PC-3 (cell line): Measurements from ENCODE around the gene SAFB. TPM values are rescaled to one million over a fixed set of nuclear protein-coding genes. Genes with fewer than 3 reads are reported as not detected.

ENCODE experiments used
- ATAC-seq: fragments of 200-7000 bp; cut with Tn5 transposase; 2 replicates; pipeline ENCODE4 v1.9.1; 2020; ENCODE audit warnings: mild to moderate bottlenecking, moderate library complexity
- BruUV-seq: library from RNA; stranded (reverse); fragments of 400-500 nt; replicated peaks from 2 replicates; lab custom pipeline; 2021; lab: Mats Ljungman, UMichigan
- CTCF ChIA-PET: fragments of 300-600 bp; sonication (Branson Sonifier 250); formaldehyde crosslinking; loops from one replicate; lab custom pipeline; 2022; ENCODE audit warnings: antibody characterized with exemption; lab: Charles Lee
- POLR2A ChIA-PET: fragments of 300-600 bp; sonication (Branson Sonifier 250); formaldehyde crosslinking; loops from one replicate; lab custom pipeline; 2022; ENCODE audit warnings: antibody characterized with exemption; ENCODE audit not compliant: unreplicated experiment; lab: Charles Lee
- DNase-seq: peaks from one replicate; pipeline ENCODE4 v3.0.0-alpha.2; 2015
- H2AFZ ChIP-seq: fragments of 300-600 bp; sonication (generic); 2 replicates; pipeline ENCODE4 v1.6.0; 2016; ENCODE audit warnings: antibody characterized with exemption, low read length
- H3F3A ChIP-seq: fragments of 300-600 bp; sonication (generic); one replicate; pipeline ENCODE4 v1.6.0; 2017; ENCODE audit warnings: antibody characterized with exemption, low read length, control low read depth, mild to moderate bottlenecking; ENCODE audit not compliant: unreplicated experiment
- H3K27ac ChIP-seq: fragments of 300-600 bp; sonication (generic); 2 replicates; pipeline ENCODE4 v1.5.1; 2016; ENCODE audit warnings: mild to moderate bottlenecking, low read length
- H3K27me3 ChIP-seq: fragments of 300-600 bp; sonication (generic); 2 replicates; pipeline ENCODE4 v1.6.1; 2016; ENCODE audit warnings: low read length, mixed read lengths
- H3K36me3 ChIP-seq: fragments of 300-600 bp; sonication (generic); 2 replicates; pipeline ENCODE4 v1.6.1; 2016; ENCODE audit warnings: low read depth, mixed run types, low read length, mixed read lengths
- H3K4me1 ChIP-seq: fragments of 300-600 bp; sonication (generic); 2 replicates; pipeline ENCODE4 v1.5.1; 2016; ENCODE audit warnings: low read length; ENCODE audit not compliant: insufficient read depth
- H3K4me2 ChIP-seq: fragments of 300-600 bp; sonication (generic); 2 replicates; pipeline ENCODE4 v1.6.0; 2016; ENCODE audit warnings: low read length
- H3K4me3 ChIP-seq: fragments of 300-600 bp; sonication (generic); 2 replicates; pipeline ENCODE4 v1.5.1; 2016; ENCODE audit warnings: mild to moderate bottlenecking, low read length, mixed read lengths
- H3K79me2 ChIP-seq: fragments of 300-600 bp; sonication (generic); 2 replicates; pipeline ENCODE4 v1.6.1; 2017; ENCODE audit warnings: low read length, mixed read lengths
- H3K9ac ChIP-seq: fragments of 300-600 bp; sonication (generic); 2 replicates; pipeline ENCODE4 v1.6.0; 2016; ENCODE audit warnings: mild to moderate bottlenecking, low read length
- H3K9me2 ChIP-seq: fragments of 300-600 bp; sonication (generic); replicated peaks from 2 replicates; pipeline ENCODE4 v1.6.1; 2016; ENCODE audit warnings: mixed run types, low read length, mixed read lengths
- H3K9me3 ChIP-seq: fragments of 300-600 bp; sonication (generic); 2 replicates; pipeline ENCODE4 v1.6.1; 2016; ENCODE audit warnings: low read length, mixed read lengths
- H4K20me1 ChIP-seq: fragments of 300-600 bp; sonication (generic); 2 replicates; pipeline ENCODE4 v1.6.1; 2016; ENCODE audit warnings: low read length, mixed read lengths
- EZH2 ChIP-seq: fragments of 300-600 bp; sonication (generic); IDR thresholded peaks from one replicate; pipeline ENCODE4 v1.6.1; 2017; ENCODE audit warnings: antibody characterized with exemption, mild to moderate bottlenecking, low read length; ENCODE audit not compliant: unreplicated experiment
- EZH2phosphoT487 ChIP-seq: fragments of 300-600 bp; sonication (generic); IDR thresholded peaks from 2 replicates; pipeline ENCODE4 v1.6.1; 2018; ENCODE audit warnings: mild to moderate bottlenecking, antibody characterized with exemption, low read length, borderline replicate concordance
- intact Hi-C: fragments of 100-400 bp; cut with micrococcal nuclease; formaldehyde crosslinking; loops from 2 replicates; pipeline ENCODE4 v1.9.0; 2023
- total RNA-seq: library from RNA; depleted of rRNA; stranded (reverse); fragments of >200 nt; gene quantifications from 2 replicates; pipeline ENCODE4 v1.2.3, GENCODE V29; 2014
- TF ChIP-seq, protein P1 (sequence below): fragments of 300-600 bp; sonication (generic); conservative IDR thresholded peaks from 2 replicates; pipeline ENCODE4 v1.5.1; 2017; ENCODE audit warnings: antibody characterized with exemption, low read depth, mild to moderate bottlenecking, low read length

The SAFB gene
- total RNA-seq, 1 experiment from 2014 or later, result 94.9 TPM

DNA sequence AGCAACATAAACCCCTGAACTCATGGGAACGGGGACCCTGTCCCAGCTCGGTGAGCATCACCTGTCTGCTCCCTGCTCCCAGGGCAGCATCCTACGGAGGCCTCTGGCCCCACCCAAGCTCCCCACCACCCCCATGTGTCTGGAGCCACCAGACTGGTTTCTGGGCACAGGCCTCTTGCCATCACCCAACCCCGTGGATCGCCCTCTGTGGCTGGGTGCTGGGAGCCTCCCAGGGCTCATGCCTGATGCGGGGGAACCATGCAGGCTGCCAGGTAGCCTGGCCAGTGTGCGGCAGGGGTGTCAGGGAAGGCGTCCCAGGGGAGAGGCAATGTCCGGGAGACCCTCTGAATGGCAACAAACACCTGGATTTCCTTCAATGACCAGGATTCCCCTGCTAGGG lies 54.7 kb downstream of the SAFB start:
- no peak overlapping the region for H3K4me3 ChIP-seq
- H4K20me1 ChIP-seq, result no peaks in the 10 kb centered on the region
- H3K9me2 ChIP-seq, result no peaks in the 10 kb centered on the region
- H3K27me3 ChIP-seq, result no peaks in the 10 kb centered on the region
- H3K4me2 ChIP-seq, result no peak overlapping the region
- no peak overlapping the region for H3K27ac ChIP-seq
- H3F3A ChIP-seq, result no peaks in the 10 kb centered on the region
- no peaks in the 10 kb centered on the region for H3K9me3 ChIP-seq
- ChIA-PET POLR2A (no interaction called here), CTCF (no interaction called here)
- no peak for ATAC-seq
- no TSS peak for BruUV-seq
- no peak for DNase-seq
- peaks cover 13% of the 10 kb centered on the region for H3K79me2 ChIP-seq
- no peak overlapping the region for H2AFZ ChIP-seq
- no peak overlapping the region for H3K9ac ChIP-seq
- no peak for TF ChIP-seq EZH2phosphoT487
- no peak for TF ChIP-seq EZH2
- intact Hi-C loops, result no loop called here
- H3K36me3 ChIP-seq, result no peaks in the 10 kb centered on the region
- peaks cover 8% of the 10 kb centered on the region; the same call in 1 of the 2 replicates for H3K4me1 ChIP-seq

DNA sequence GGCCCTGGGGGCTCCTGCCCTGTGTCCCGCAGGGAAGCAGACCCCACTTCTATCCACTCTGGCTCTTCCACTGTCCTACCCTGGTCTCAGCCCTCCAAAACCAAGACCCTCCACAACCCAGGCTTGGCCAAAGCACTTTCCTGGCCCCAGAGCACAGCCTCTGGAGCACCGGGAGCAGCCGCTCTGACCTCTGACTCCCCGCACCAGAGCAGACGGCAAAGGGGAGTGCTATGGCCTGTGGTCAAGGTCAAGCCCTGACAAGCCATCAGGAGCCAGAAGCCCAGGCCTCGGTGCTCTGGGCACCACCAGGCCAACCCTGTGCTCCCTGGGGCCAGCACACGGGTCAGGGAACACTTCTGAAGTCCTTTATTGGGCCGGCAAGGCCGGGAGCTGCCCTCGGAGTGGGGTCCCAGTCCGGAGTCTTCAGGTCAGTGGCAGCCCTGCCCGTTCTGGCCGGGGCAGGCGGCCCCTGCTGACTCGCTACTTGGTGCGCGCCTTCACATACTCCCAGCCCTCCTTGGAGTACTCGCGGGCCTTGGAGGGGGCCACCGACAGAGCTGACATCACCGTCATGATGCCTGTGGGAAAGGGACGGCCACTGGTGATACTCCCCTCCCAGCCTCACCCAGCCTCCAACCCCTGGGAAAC lies 55.3 kb downstream of the SAFB start:
- Histone ChIP-seq H3K9me2 (no peaks in the 10 kb centered on the region), H3K27ac (no peak overlapping the region), H3K27me3 (no peaks in the 10 kb centered on the region), H3K36me3 (no peaks in the 10 kb centered on the region), H2AFZ (no peak overlapping the region), H3K9me3 (no peaks in the 10 kb centered on the region), H3K4me3 (no peak overlapping the region), H4K20me1 (no peaks in the 10 kb centered on the region), H3K4me1 (peaks cover 8% of the 10 kb centered on the region; the same call in 1 of the 2 replicates), H3K4me2 (no peak overlapping the region), H3K9ac (no peak overlapping the region), H3F3A (no peaks in the 10 kb centered on the region), H3K79me2 (peaks cover 13% of the 10 kb centered on the region)
- POLR2A ChIA-PET, result no interaction called here
- ATAC-seq, result no peak
- no TSS peak for BruUV-seq
- intact Hi-C loops, result no loop called here
- DNase-seq, result no peak
- CTCF ChIA-PET, result no interaction called here
- TF ChIP-seq, protein P1, sequence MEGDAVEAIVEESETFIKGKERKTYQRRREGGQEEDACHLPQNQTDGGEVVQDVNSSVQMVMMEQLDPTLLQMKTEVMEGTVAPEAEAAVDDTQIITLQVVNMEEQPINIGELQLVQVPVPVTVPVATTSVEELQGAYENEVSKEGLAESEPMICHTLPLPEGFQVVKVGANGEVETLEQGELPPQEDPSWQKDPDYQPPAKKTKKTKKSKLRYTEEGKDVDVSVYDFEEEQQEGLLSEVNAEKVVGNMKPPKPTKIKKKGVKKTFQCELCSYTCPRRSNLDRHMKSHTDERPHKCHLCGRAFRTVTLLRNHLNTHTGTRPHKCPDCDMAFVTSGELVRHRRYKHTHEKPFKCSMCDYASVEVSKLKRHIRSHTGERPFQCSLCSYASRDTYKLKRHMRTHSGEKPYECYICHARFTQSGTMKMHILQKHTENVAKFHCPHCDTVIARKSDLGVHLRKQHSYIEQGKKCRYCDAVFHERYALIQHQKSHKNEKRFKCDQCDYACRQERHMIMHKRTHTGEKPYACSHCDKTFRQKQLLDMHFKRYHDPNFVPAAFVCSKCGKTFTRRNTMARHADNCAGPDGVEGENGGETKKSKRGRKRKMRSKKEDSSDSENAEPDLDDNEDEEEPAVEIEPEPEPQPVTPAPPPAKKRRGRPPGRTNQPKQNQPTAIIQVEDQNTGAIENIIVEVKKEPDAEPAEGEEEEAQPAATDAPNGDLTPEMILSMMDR, result no peak
- TF ChIP-seq EZH2phosphoT487 (no peak), EZH2 (no peak)

DNA sequence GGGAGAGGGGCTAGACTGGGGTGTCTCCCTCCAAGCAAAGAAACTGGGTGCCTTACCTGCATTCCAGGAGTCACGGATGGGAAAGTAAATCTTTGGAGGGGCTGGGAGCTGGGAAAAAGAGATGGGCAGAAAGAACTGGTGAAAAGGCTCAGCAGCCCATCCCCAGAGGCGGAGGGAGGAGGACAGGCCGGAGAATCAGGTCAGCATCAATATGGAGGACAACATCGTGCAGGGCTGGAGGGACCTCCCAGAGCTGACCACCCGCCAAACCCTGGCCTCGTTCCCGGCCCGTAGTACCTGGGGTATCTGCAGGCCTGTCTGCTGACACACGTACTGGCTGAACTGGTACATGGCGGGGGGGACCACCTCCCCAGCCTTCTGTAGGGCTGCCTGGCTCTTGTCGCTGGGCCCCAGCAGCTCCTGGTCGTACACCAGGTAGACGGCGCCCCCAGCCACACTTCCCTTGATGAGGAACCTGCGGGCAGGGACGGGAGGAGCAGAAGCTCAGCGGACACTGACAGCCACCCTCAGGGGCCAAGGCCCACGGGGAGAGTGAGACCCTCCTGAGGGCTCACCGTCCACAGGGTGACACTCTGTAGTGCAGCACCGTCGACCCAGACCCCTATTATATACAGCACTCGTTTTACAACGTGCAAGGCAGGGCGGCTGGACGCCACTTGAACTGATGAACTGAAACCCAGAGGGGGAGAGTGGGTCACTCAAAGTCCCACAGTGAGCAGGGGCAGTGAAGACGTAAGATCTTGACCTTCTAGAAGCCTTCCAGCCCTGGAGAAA lies 56.6 kb downstream of the SAFB start:
- H3K9ac ChIP-seq, result peak overlapping the region; percentile 88
- TF ChIP-seq EZH2 (no peak), EZH2phosphoT487 (no peak)
- TF ChIP-seq, protein P1, result no peak
- ATAC-seq (no peak), DNase-seq (no peak)
- no peaks in the 10 kb centered on the region for H3F3A ChIP-seq
- H3K27me3 ChIP-seq, result no peaks in the 10 kb centered on the region
- H2AFZ ChIP-seq, result peak overlapping the region; percentile 74
- no TSS peak for BruUV-seq
- H3K9me3 ChIP-seq, result no peaks in the 10 kb centered on the region
- no peaks in the 10 kb centered on the region for H4K20me1 ChIP-seq
- intact Hi-C loops, result loop anchor here (10.0 kb wide), 2 partner anchors 115 to 1855 kb away; partner anchors contain the start of genes DUS3L and PNPLA6
- POLR2A ChIA-PET, result no interaction called here
- H3K9me2 ChIP-seq, result no peaks in the 10 kb centered on the region
- peak overlapping the region; percentile 32 for H3K27ac ChIP-seq
- peaks cover 8% of the 10 kb centered on the region; the same call in 1 of the 2 replicates for H3K4me1 ChIP-seq
- CTCF ChIA-PET, result no interaction called here
- H3K4me3 ChIP-seq, result peak overlapping the region; percentile 79
- peak overlapping the region; percentile 92 for H3K4me2 ChIP-seq
- H3K79me2 ChIP-seq, result peaks cover 13% of the 10 kb centered on the region
- no peaks in the 10 kb centered on the region for H3K36me3 ChIP-seq
